ENCODE results near the gene PCDHGB2. TPM values are rescaled to one million over a fixed set of nuclear protein-coding genes. Genes with fewer than 3 reads are reported as not detected.

The PCDHGB2 gene
- total RNA-seq, 4 donors from 2014 or later, result 2.1 to 12.7 (median 3.2) TPM

DNA sequence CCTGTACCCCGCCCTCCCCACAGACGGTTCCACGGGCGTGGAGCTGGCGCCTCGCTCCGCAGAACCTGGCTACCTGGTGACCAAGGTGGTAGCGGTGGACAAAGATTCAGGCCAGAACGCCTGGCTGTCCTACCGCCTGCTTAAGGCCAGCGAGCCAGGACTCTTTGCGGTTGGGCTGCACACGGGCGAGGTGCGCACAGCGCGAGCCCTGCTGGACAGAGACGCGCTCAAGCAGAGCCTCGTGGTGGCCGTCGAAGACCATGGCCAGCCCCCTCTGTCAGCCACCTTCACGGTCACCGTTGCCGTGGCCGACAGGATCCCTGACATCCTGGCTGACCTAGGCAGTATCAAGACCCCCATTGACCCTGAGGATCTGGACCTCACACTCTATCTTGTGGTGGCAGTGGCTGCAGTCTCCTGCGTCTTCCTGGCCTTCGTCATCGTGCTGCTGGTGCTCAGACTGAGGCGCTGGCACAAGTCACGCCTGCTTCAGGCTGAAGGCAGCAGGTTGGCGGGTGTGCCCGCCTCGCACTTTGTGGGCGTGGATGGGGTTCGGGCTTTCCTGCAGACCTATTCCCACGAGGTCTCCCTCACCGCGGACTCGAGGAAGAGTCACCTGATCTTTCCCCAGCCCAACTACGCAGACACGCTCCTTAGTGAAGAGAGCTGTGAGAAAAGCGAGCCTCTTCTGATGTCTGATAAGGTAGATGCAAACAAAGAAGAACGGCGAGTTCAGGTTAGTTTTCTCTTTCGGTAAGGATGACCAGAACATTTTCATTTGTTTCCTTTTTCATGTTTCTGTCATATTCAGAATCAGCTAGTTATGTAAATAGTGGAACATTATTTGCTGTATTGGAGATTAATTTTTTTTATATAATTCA is 6.5 kb downstream of the PCDHGB2 start:
- DNase-seq, result no peak
- TF ChIP-seq EP300 (IDR thresholded peaks at IDR 0.05; ENCODE audit: low read depth), result no peak
- no peak for TF ChIP-seq POLR2AphosphoS5 (IDR thresholded peaks at IDR 0.05)
- TF ChIP-seq, protein P1, sequence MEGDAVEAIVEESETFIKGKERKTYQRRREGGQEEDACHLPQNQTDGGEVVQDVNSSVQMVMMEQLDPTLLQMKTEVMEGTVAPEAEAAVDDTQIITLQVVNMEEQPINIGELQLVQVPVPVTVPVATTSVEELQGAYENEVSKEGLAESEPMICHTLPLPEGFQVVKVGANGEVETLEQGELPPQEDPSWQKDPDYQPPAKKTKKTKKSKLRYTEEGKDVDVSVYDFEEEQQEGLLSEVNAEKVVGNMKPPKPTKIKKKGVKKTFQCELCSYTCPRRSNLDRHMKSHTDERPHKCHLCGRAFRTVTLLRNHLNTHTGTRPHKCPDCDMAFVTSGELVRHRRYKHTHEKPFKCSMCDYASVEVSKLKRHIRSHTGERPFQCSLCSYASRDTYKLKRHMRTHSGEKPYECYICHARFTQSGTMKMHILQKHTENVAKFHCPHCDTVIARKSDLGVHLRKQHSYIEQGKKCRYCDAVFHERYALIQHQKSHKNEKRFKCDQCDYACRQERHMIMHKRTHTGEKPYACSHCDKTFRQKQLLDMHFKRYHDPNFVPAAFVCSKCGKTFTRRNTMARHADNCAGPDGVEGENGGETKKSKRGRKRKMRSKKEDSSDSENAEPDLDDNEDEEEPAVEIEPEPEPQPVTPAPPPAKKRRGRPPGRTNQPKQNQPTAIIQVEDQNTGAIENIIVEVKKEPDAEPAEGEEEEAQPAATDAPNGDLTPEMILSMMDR (IDR thresholded peaks at IDR 0.05), result no peak
- TF ChIP-seq POLR2A (IDR thresholded peaks at IDR 0.05), result no peak
- Histone ChIP-seq H3K27ac (no peak overlapping the region), H3K27me3 (peaks cover 37% of the 10 kb centered on the region), H3K4me1 (no peaks in the 10 kb centered on the region), H3K9me3 (peaks cover 56 to 93% of the 10 kb centered on the region in 2 donors), H3K36me3 (no peaks in the 10 kb centered on the region), H3K4me3 (no peak overlapping the region)
- in situ Hi-C loops (cut with MboI; ENCODE audit: low pct_ligation_motif_present in 1 of 4, low pct_unique_long_range_greater_than_20kb in 1 of 4, low sequenced_read_pairs in 3 of 4), result loop anchor here in 1 of 4 donors (25.0 kb wide), 1 partner anchor 196 kb away; no protein-coding TSS in a partner anchor
- intact Hi-C loops (cut with DNase I; ENCODE audit: low total_unique reads), result no loop called here
- whole genome bisulfite sequencing, 2 donors (ENCODE audit: low coverage in 1 of 2), result 63 to 75% methylated on average over 7 to 46 of the region's 46 CpGs

DNA sequence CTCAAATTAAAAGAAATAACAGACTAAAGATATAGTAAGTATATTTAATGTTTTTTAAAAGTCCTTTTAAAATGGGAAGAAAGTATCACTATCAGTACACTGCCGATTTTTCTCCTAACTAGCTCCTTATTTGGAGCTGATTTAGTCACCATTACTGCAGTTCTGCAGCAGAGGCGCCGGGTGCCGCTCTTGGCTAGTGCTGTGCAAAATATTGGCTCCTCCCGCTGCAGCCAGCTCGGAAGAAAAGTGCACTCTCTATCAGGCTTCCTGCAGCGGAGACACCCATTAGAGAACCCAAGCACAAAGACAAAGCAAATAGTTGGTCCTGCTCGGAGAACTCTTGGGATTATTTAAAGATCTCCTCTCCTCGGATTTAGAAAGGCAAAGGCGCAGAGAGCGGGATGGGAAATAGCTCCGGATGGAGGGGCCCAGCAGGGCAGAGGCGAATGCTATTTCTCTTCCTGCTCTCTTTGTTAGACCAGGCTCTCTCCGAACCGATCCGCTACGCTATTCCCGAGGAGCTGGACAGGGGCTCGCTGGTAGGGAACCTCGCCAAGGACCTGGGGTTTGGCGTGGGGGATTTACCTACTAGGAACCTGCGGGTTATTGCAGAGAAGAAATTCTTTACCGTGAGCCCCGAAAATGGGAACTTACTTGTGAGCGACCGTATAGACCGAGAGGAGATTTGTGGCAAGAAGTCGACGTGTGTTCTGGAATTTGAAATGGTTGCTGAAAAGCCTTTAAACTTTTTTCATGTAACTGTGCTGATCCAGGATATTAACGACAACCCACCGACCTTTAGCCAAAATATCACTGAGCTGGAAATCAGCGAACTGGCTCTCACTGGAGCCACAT is 10.4 kb downstream of the PCDHGB2 start, which contains the start of gene PCDHGB3:
Gene PCDHGB3 (plus strand): TSS at position 249 of the 855 bp plus-strand sequence. CDS start 153 bp downstream, at position 402.
- peak within 1 kb of the TSS in 1 of 4 donors; percentile 30 for H3K4me3 ChIP-seq
- in situ Hi-C loops (cut with MboI; ENCODE audit: low pct_ligation_motif_present in 1 of 4, low pct_unique_long_range_greater_than_20kb in 1 of 4, low sequenced_read_pairs in 3 of 4), result loop anchor here in 1 of 4 donors (25.0 kb wide), 1 partner anchor 192 kb away; no protein-coding TSS in a partner anchor

DNA sequence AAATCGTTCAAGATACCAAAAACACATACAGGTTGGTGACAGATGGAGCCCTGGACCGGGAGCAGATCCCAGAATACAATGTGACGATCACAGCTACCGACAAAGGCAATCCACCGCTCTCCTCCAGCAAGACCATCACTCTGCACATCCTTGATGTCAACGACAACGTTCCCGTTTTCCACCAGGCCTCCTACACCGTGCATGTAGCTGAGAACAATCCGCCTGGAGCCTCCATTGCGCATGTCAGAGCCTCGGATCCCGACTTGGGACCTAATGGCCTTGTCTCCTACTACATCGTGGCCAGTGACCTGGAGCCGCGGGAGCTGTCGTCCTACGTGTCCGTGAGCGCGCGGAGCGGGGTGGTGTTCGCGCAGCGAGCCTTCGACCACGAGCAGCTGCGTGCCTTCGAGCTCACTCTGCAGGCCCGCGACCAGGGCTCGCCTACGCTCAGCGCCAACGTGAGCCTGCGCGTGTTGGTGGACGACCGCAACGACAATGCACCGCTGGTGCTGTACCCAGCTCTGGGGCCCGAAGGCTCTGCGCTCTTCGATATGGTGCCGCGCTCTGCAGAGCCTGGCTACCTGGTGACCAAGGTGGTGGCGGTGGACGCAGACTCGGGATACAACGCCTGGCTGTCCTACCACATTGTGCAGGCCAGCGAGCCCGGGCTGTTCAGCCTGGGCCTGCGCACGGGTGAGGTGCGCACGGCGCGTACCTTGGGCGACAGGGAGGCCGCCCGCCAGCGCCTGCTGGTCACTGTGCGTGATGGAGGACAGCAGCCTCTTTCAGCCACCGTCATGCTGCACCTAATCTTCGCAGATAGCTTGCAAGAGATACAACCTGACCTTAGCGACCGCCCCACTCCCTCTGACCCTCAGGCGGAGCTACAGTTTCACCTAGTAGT is 12.0 kb downstream of the PCDHGB2 start:
- Histone ChIP-seq H3K27me3 (peaks cover 5% of the 10 kb centered on the region), H3K9me3 (peaks cover 19 to 90% of the 10 kb centered on the region in 2 donors), H3K36me3 (peaks cover 0 to 3% (median 0%) of the 10 kb centered on the region in 4 donors), H3K4me3 (no peak overlapping the region), H3K27ac (no peak overlapping the region), H3K4me1 (no peaks in the 10 kb centered on the region)
- no peak for DNase-seq
- 57 to 76% methylated on average over 2 to 69 of the region's 69 CpGs for WGBS, 2 donors (ENCODE audit: low coverage in 1 of 2)
- TF ChIP-seq POLR2A (IDR thresholded peaks at IDR 0.05), result no peak
- TF ChIP-seq, protein P1 (IDR thresholded peaks at IDR 0.05), result no peak
- no peak for TF ChIP-seq EP300 (IDR thresholded peaks at IDR 0.05; ENCODE audit: low read depth)
- no peak for TF ChIP-seq POLR2AphosphoS5 (IDR thresholded peaks at IDR 0.05)
- intact Hi-C loops (cut with DNase I; ENCODE audit: low total_unique reads), result no loop called here
- in situ Hi-C loops (cut with MboI; ENCODE audit: low pct_ligation_motif_present in 1 of 4, low pct_unique_long_range_greater_than_20kb in 1 of 4, low sequenced_read_pairs in 3 of 4), result loop anchor here in 1 of 4 donors (25.0 kb wide), 1 partner anchor 190 kb away; no protein-coding TSS in a partner anchor

More for the DNA sequence above, 10.4 kb downstream of the PCDHGB2 start, which contains the start of gene PCDHGB3:
- peak; percentile 21 for DNase-seq
- 47 to 52% methylated on average over 12 to 32 of the region's 32 CpGs for WGBS, 2 donors (ENCODE audit: low coverage in 1 of 2)
- Histone ChIP-seq H3K27me3 (peaks cover 15% of the 10 kb centered on the region), H3K36me3 (peaks cover 0 to 3% (median 0%) of the 10 kb centered on the region in 4 donors), H3K4me1 (no peaks in the 10 kb centered on the region), H3K27ac (no peak within 1 kb of the TSS), H3K9me3 (peaks cover 26 to 95% of the 10 kb centered on the region in 2 donors)
- intact Hi-C loops (cut with DNase I; ENCODE audit: low total_unique reads), result no loop called here
- TF ChIP-seq, protein P1 (IDR thresholded peaks at IDR 0.05), result peak in 1 of 5 experiments; percentile 14
- no peak for TF ChIP-seq POLR2A (IDR thresholded peaks at IDR 0.05)

All from transverse colon (tissue), 4 donors.